ENCODE results near the gene OTOS.

Gene OTOS

DNA sequence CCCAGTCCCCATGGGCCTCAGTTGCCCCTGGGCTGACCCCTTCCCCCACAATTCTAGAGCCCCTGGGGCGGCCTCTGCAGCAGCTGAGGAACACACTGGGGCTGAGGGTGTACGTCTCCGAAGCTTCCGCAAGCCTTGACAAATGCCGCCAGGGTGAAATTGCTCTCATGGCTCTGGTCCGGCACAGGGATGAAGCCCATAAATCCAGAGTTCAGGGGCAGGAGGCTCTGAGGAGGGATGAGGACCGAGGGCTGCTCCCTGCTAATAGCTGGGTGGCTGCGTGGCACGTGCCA, 27.1 kb upstream of the OTOS start:
- DNase-seq = no peak

DNA sequence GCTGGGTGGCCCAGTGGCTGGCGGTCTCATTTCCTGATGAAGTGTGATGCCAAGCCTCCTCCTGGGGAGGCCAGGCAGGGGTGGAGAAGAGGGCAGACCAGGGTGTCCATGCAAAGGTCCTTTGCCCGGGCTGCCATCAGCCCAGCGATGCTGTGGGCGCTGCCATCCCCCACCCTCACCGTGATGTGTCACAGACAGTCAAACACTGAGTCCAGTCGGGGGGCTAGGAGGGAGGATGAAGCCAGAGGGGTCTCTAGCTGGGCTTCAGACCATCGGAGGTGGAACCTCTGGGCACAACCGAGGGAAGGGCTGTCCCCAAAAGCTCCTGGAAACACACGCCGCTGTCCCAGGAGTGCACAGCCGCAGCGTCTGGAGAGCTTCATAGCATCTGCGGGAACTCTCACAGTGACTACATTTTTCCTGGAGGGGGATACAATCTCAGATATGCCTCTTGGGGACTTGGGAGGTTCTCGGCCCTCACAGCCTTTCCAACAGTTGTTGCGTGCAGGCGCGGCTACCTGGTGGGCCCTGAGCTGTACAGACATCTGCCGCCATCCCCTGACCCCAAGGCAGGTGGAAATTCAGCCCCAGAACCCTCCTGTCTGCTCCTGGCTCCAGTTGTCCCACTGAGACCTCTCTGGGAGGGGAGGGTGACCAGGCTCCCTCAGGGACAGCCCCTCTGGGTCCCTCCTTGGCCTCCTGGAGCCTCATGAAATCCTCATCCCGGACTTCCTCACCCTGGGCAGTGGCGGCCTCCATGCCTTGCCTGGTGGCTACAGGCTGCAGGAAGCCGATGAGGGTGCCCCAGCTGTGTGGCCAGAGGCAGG, 26.5 kb upstream of the OTOS start:
- no peak for DNase-seq

DNA sequence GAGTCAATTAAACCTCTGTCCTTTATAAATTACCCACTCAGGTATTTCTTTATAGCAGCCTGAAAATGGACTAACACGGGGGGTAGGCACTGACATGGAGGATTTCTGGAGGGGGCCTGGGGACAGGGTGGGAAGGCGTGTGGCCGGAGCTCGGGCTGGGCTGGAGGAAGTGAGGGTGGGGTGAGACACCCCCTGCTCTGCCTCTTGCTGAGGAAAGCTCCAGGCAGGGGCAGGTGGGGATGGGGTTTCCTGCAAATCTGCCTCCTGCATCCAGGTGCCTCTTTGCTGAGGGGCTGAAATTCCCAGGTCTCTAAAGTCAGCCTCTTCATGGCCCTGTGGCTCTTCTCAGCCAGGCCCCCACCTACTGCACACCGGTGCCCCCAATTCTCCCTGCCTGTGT, 25.7 kb upstream of the OTOS start:
- no peak for DNase-seq

DNA sequence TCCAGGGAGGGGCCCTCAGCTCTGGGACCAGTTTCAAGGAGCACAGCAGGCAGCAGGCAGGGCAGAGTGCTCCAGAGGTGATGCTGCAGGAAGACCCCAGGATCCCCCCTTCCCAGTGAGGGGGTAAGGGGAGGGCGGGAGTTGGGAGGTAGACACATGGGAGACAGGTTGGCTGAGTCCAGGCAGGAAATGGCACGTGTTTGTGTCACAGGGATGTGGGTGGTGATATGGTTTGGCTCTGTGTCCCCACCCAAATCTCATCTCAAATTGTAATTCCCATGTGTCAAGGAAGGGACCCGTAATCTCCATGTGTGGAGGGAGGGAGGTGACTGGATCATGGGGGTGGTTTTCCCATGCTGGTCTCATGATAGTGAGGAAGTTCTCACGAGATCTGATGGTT, 25.2 kb upstream of the OTOS start:
- DNase-seq = no peak

DNA sequence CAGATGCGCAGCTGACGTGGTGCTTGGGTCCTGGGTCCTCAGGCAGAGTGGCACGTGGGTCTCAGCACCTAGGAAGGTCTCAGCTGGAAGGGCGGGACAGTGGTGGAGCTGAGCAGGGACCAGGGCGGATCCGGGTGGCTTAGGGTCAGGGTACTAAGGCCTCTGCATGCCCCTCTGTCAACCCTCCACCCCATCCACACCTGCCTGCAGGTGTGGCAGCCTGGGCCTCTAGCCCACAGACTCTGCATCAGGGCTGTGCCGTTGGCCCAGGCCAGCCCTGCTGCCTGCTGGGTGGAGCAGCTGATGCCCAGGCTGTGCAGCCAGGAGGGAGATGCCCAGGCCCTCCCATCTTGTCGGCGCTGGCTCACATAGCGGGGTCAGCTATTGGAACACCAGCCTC, 24.6 kb upstream of the OTOS start:
- no peak for DNase-seq

DNA sequence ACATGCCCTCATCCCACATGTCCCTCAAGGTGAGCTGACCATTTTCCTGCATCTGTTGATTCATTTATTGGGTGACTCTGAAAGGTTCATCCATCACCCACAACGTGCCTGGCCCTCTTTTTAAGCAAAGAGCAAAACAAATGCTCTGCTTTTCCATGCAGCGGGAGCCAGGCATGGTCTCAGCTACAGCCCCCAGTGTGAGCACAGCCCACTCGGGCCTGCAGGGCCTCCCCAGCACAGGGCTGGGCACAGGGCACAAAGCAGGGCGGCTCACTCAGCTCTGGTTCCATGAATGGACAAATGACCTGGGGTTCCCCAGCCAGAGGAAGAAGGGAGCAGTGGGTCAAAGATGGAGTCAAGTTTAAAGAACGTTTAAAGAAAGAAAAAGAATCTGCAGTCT, 24.1 kb upstream of the OTOS start:
- DNase-seq = no peak

DNA sequence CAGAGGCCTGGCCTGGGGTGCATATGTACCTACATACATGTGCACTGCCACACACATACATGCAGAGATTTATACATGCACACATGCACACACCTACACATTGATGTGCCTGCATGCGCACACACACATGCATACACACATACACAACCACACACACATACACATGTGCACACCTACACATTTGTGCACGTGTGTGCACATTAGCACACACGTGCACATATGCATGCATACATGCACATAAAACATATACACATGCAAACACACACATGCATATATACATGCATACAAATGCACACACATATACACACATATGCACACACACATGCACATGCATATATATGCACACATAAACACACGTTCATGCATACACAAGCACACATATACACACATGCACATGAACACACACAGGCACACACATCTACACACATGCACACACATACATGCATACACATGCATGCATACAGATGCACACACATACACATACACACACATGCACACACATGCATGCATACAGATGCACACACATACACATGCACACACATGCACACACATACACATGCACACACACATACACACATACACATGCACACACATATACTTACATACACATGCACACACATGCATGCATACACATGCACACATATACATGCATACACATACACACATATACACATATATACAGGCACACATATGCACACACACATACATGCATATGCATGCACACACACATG, 23.6 kb upstream of the OTOS start:
- DNase-seq = no peak

DNA sequence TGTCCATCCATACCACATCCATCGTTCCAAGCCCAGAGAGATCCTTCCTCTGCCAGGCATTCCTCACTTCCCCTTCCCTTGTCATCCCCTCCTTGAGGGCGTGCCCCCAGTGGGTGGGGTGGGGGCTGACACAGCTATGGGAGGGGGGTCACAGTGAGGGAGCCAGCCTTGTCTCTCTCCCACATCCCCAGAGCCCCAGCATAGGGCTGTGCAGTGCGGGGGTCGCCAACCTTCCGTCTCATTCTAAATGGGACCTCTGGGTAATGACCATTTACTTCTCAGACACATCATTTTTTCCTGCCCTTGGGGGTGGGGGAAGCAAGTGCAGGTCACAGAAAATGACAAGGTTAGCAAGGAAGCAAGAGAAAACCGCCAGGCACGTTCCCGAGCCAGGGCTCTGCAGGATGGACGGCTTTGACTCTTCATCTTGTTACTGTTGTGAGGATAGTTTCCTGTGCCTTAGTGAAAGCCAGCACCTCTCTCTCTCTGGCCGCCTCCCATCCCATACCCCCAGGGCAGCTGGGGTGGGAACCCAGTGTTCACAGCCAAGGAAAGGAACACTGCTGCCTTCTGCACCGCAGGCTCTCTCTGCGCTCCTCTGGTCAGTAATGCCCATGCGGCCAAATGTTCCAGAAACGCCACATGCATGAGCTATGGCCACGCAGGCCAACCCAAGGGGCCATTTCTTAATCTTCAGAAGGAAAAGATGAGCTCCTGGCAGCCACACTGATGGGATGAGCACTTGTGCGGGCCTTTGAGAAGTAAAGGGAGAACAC, 22.7 kb upstream of the OTOS start:
- no peak for DNase-seq

DNA sequence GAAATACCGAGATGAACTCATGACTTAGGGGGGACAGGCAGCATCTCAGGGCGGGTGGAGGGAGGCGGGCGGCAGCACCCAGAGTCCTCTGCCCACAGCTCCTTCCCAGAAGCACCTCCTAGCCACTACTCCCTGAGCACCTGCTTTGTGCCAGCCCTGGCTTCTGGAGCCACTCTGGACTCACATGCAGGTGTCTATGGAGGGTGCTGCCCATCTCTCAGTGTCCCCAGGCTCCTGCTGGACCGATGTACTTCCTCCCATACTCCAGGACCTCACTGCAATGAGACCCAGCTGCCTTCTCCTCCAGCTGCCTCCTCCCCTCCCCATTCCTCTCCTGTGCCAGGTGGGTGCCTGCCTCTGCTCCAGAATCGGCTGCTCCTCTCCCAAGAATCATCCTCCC, 22.1 kb upstream of the OTOS start:
- no peak for DNase-seq

DNA sequence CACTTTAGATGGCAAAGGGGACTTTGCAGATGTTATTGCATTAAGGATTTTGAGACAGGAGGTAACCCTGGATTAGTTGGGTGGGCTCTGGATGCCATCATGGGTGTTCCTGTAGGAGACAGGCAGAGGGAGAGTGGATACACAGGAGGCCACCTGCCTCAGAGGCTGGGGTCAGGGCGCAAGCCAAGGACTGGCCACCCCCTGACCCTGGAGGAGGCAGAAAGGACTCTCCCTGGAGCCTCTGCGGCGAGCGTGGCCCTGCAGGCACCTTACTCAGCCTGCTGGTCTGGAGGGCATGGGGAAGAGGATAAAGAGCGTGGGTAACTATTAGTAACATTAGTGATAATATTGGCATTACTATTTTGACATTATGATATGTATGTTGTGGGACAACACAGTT, 21.6 kb upstream of the OTOS start:
- DNase-seq = no peak

DNA sequence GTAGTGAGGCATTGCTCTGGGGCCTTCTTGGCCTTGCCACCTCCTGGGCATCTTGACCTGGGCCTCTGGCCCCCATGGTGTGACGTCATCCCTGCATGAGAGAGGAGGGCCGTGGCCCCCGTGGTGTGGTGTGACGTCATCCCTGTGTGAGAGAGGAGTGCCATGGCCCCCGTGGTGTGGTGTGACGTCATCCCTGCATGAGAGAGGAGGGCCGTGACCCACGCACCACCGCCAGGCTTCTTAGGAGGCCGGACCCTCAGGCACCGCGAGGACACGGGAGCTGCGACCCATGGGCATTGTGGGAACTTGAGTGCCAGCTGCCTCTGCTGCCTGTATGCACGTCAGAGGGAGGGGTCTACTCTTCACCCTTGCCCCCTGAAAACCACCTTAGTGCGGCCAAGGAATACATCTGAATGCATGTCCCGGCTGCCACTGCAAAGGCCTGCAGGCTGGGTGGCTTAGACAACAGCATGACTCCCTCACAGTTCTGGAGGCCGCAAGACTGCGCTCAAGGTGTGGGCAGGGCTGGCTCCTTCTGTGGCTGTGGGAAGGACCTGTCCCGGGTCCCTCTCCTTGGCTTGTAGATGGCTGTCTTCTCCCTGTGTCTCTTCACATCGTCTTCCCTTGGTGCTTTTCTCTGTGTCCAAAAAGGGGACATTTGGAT, 20.8 kb upstream of the OTOS start:
- DNase-seq = no peak

DNA sequence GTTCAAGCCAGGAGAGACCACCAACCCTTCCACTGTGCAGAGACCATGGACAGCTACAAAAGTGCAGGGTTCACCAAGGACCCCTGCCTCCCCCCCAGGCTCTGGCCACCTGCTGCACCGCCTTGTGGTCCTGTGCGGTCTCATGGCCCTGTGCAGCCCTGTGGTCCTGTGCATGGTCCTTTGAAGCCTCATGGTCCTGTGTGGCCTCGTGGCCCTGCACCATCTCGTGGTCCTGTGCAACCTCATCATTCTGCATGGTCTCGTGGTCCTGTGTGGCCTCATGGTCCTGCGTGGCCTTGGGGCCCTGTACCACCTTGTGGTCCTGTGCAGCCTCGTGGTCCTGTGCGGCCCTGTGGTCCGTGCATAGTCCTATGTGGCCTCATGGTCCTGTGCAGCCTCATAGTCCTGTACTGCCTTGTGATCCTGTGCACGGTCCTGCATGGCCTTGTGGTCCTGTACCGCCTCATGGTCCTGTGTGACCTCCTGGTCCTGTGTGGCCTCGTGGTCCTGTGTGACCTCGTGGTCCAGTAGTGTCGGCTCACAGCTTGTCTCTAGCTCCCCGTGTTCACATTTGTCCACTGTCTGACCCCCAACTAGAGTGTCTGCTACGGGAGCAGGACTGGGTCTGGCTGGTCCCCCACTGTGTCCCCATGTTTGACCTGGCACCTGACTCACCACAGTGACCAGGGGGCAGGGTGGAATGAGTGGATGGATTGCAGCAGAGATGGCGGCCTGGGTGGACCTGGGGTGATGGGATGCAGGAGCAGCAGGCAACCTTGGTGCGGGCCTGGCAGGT, 20.0 kb upstream of the OTOS start:
- no peak for DNase-seq

DNA sequence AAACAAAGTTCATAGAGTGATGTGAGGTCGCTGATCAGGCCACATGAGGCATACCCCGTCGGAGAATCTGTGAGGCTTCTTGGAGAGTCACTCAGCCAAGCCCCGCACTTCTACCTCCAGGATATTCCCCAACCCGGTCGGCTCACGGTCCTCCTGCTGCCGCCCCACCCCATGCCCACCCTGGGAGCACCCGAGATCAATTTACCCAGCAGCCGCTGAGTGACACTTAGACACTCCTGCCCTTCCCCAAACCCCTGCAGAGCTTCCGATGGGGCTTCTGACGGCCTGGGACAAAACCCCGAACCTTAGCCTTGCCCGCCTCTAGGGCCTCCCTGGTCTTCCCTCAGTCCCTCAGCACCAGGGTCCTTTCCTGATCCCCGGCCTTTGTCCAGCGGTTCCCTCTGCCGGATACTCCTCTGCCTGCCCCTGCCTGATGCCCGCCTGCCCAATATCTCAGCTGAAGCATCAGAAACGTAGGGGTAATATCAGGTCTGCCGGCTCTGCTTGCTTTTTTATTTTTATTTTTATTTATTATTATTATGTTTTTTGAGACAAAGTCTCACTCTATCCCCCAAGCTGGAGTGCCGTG, 18.9 kb upstream of the OTOS start:
- no peak for DNase-seq

DNA sequence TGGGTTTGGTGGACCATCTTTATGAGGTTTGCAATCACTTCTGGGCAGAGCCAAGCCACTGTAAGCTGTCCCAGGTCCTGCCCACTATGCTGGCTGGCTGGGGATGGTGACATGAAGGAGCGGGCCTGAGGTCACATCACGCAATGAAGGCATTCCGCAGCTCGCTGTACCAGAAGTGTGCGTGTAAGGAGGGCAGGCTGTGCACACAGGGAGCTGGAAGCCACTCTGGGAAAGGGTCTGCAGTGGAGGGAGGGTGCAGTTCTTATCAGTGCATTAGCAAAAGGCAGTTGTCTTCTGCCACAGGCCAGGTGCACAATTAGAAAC, 16.7 kb upstream of the OTOS start:
- no peak for DNase-seq

DNA sequence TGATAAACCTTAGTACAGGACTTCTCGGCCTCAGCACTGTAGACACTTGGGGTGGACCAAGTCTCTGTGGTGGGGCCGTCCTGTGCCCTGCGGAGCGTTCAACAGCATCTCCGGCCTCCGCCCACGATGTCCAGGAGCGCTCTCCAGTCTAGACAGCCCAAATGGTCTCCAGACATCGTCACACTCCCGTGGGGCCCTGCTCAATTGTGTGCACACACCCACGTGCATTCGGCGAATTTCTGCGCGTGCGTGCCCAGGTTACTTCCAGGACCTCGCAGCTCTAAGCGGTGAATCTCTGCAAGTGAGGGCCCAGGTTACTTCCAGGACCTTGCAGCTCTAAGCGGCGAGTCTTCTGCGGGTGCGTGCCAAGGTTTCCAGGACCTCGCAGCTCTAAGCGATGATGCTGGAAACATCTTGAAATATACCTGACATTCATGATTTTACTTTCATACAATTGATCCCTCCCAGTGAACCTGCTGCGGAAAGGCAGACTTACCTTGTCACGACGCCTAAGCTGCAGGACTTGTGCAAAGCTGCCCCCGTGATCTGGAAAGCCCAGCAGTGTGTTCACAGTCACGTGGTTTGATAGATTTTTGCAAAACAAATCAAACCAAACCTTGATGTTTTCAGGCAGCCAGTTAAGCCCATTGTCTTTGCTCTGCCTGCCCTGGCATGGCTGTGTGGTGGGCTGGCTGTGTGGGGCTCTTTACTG, 16.1 kb upstream of the OTOS start:
- no peak for DNase-seq

DNA sequence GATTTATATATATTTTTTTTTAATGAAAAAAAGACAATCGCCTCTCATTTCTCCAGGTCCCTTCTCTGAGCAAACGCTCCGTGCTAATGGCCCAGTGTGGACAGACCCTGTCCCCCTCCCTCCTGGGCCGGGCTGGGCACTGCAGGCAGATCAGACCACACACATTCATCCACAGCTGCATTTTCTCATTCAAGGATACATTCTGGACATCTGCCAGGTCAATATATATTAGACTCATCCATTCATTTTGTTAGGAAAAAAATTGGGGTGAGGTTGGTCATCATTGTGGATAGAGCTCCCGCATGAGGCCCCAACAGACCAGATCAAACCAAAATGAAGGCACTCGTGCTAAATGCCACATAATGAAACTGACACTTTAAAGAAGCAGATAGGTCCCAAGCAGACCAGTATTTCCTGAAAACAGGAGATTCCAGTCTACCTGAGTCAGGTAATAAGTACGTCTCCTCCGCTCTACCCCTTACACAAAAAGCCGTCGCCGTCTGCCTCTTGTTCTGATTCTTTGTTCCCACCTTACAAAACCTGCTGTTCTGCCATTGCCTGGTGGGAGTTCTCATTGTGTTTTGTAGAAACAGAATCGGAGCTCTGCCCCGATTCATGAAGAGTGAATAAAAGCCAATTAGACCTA, 15.4 kb upstream of the OTOS start:
- no peak for DNase-seq

DNA sequence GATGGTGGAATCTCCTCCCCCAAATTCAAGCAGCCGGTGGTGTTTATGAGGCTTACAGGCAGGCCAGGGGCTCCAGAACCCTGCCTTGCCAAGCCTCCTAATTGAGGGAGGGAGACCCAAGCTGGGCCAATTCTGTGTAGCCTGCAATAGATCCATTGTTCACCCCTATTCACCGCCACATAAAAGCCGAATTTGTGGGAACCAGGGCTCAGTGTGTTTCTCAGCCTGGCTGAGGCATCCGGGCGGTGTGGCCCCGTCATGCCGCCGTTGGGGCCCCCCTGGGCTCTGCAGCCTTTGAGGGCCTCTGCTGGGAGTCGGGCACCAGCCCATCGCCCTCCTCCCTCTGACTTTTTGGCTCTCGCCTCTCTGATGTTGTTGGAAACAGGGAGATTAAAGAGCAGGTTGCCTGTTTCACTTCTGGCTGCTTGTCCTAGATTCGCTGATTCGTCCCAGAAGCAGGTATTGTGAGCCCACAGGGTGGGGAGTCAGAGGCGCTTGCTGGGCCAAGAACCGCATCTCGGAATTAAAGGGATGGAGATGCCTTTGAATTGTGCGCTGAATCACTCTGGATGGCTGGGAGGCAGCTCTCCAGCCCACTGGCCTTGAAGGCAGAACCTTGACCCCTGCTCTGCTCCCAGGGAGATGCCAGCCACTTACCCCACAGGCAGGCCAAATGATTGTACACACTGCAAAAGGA, 14.7 kb upstream of the OTOS start:
- DNase-seq = no peak

DNA sequence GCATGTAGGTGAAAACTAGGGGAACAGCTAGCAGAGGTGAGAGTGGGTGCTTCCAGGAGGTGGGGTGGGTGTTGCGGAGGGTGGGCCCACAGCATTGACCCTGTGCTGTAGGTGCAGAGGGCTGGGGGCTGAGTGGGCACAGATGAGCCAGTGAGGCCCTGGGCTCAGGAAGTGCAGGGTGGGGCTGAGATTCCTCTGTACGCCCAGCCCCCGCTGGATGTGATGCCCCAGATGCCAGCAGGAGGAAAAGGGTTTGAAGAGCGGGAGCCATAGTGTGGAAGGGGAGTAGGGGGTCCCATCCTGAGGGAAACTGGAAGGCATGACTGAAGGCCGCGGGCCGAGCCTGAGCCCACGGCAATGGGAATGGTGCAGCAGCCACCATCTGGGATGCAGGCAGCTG, 14.1 kb upstream of the OTOS start:
- DNase-seq = no peak

DNA sequence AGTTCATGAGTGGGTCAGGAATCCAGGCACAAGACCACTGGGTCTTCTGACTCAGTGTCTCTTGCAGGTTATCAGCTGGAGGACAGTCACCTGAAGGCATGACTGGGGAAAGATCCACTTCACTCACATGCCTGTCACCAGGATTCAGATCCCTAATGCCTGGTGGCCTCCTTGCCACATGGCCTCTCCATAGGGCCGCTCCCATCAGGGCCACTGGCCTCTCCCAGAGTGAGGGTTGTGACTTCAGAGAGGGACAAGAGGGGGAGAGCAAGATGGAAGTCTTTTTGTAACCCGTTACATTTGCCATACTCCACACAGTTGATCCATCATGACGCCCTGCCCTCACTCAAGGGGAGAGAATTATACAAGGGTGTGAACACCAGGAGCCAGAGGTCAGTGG, 13.0 kb upstream of the OTOS start:
- DNase-seq = no peak

DNA sequence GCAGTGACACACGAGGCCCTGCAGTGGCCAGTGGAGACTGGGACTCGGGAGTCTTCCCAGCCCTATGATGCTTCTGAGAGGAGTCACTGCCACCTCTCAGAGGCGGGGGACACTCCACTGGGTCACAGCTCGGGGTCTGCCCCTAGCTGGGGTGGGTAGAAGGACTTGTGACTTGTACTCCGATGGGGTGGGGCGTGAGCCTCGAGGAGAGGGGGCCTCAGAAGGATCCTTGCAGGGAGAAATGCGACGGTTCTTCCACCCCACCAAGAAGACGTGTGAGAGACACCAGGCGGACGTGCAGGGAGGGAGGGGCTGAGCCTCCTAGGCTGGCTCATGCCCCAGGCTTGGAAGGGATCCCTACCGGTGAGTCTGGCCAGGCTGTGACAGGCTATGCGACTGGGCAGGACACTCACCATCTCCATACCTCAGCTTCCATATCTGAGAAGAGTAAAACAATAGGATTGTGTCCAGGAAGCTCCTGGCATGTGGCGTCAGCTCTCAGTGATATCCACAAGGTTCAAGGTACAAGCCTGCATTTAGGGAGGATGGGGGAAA, 11.1 kb upstream of the OTOS start:
- no peak for DNase-seq
